OCI-LY7 (cell line): ENCODE data around the gene NISCH. TPM values are rescaled to one million over a fixed set of nuclear protein-coding genes. Genes with fewer than 3 reads are reported as not detected.
A peak's percentile ranks its signal among the peaks of the same experiment; 100 is the strongest.

Experiments
- BruUV-seq: library from RNA; stranded (reverse); fragments of 400-500 nt; replicated peaks from 2 replicates; lab custom pipeline; 2021; lab: Mats Ljungman, UMichigan
- CTCF ChIA-PET: fragments of 300-600 bp; sonication (Branson Sonifier 250); formaldehyde crosslinking; loops from one replicate; lab custom pipeline; 2022; ENCODE audit warnings: antibody characterized with exemption; ENCODE audit not compliant: unreplicated experiment; lab: Charles Lee
- POLR2A ChIA-PET: fragments of 300-600 bp; sonication (Branson Sonifier 250); formaldehyde crosslinking; loops from one replicate; lab custom pipeline; 2022; ENCODE audit warnings: antibody characterized with exemption; lab: Charles Lee
- DNase-seq: peaks from one replicate; pipeline ENCODE4 v3.0.0-alpha.2; 2015; ENCODE audit warnings: low spot score
- H2AFZ ChIP-seq: fragments of 200-600 bp; sonication (generic), shearing (Covaris generic); 2 replicates; pipeline ENCODE4 v1.6.1; 2014; ENCODE audit warnings: mild to moderate bottlenecking, antibody characterized with exemption, low read length, moderate library complexity
- H3K27ac ChIP-seq: fragments of 200-600 bp; sonication (generic); 2 replicates; pipeline ENCODE4 v1.5.1; 2014; ENCODE audit warnings: mixed run types, low read depth, mild to moderate bottlenecking, moderate library complexity, low read length, inconsistent platforms; ENCODE audit not compliant: poor library complexity, severe bottlenecking
- H3K36me3 ChIP-seq: fragments of 200-600 bp; sonication (generic); 2 replicates; pipeline ENCODE4 v1.6.1; 2014; ENCODE audit warnings: mild to moderate bottlenecking, antibody characterized with exemption, low read length, moderate library complexity, mixed read lengths; ENCODE audit not compliant: insufficient read depth
- H3K4me1 ChIP-seq: fragments of 200-600 bp; sonication (generic); 2 replicates; pipeline ENCODE4 v1.5.1; 2014; ENCODE audit warnings: mild to moderate bottlenecking, low read length; ENCODE audit not compliant: insufficient read depth, poor library complexity, severe bottlenecking
- H3K4me2 ChIP-seq: fragments of 200-600 bp; sonication (generic); 2 replicates; pipeline ENCODE4 v1.6.1; 2014; ENCODE audit warnings: mild to moderate bottlenecking, low read length
- H3K4me3 ChIP-seq: fragments of 200-600 bp; sonication (generic); 2 replicates; pipeline ENCODE4 v1.5.1; 2014; ENCODE audit warnings: mild to moderate bottlenecking, low read depth, low read length; ENCODE audit not compliant: poor library complexity, severe bottlenecking
- H3K79me2 ChIP-seq: fragments of 200-600 bp; sonication (generic); 2 replicates; pipeline ENCODE4 v1.6.1; 2016; ENCODE audit warnings: low read depth, mild to moderate bottlenecking, low read length, moderate library complexity, mixed read lengths; ENCODE audit not compliant: insufficient read depth
- H3K9me2 ChIP-seq: fragments of 200-600 bp; sonication (generic); 2 replicates; pipeline ENCODE4 v1.6.1; 2016; ENCODE audit warnings: mild to moderate bottlenecking, low read length, mixed read lengths; ENCODE audit not compliant: insufficient read depth
- H3K9me3 ChIP-seq: fragments of 200-600 bp; sonication (generic); 2 replicates; pipeline ENCODE4 v1.6.1; 2014; ENCODE audit warnings: mild to moderate bottlenecking, mixed run types, low read length, mixed read lengths
- H4K20me1 ChIP-seq: fragments of 200-600 bp; sonication (generic); 2 replicates; pipeline ENCODE4 v1.6.1; 2014; ENCODE audit warnings: mild to moderate bottlenecking, antibody characterized with exemption, low read length, moderate library complexity, mixed read lengths; ENCODE audit not compliant: insufficient read depth
- CTCF ChIP-seq: fragments of 200-600 bp; sonication (generic); conservative IDR thresholded peaks from 2 replicates; pipeline ENCODE4 v1.5.1; 2014; ENCODE audit warnings: mild to moderate bottlenecking, antibody characterized with exemption, low read length, moderate library complexity, mixed read lengths
- EZH2phosphoT487 ChIP-seq: fragments of 200-600 bp; sonication (generic); IDR thresholded peaks from 2 replicates; pipeline ENCODE4 v1.6.1; 2018; ENCODE audit warnings: low read depth, borderline replicate concordance, mild to moderate bottlenecking, mixed run types, antibody characterized with exemption, low read length, moderate library complexity, mixed read lengths
- intact Hi-C: fragments of 100-400 bp; cut with micrococcal nuclease; formaldehyde crosslinking; loops from one replicate; pipeline ENCODE4 v1.10.0; 2022; ENCODE audit not compliant: unreplicated experiment
- total RNA-seq, 2 experiments: library from RNA; depleted of rRNA in 1 of 2; stranded (reverse); fragments of >200 nt in 1 of 2; shearing (Covaris generic) in 1 of 2; gene quantifications; 2 replicates each; pipeline ENCODE4 v1.2.3, GENCODE V29; 2014 to 2022

Gene NISCH
- total RNA-seq, 2 experiments from 2014 or later = 60.5 to 73.3 TPM

- peak overlapping the region; percentile 34; the same call in 1 of the 2 replicates for H2AFZ ChIP-seq
Measured at GRCh38 chr3:52535411-52536111, 80.2 kb downstream of the NISCH start.

GRCh38 chr3:52536112-52536368 lies 80.6 kb downstream of the NISCH start:
- intact Hi-C loops = loop anchor here (1.0 to 5.0 kb wide), 3 partner anchors 64 to 149 kb away; partner anchors contain the start of genes NISCH and PBRM1
- H3K9me2 ChIP-seq = no peaks in the 10 kb centered on the region
- H3K4me3 ChIP-seq = peak overlapping the region; percentile 13
- peaks cover 17% of the 10 kb centered on the region; the same call in 1 of the 2 replicates for H4K20me1 ChIP-seq
- H3K4me1 ChIP-seq = peaks cover 57% of the 10 kb centered on the region
- CTCF ChIA-PET = interaction anchor here (0.5 to 0.9 kb wide), 3 partner anchors 15 to 525 kb away, joined by 3 to 5 read pairs (median 4); no protein-coding TSS in a partner anchor
- peaks cover 22% of the 10 kb centered on the region for H3K36me3 ChIP-seq
- no peaks in the 10 kb centered on the region for H3K9me3 ChIP-seq
- peaks cover 46% of the 10 kb centered on the region for H3K79me2 ChIP-seq
- no TSS peak for BruUV-seq
- POLR2A ChIA-PET = interaction anchor here (0.6 to 1.5 kb wide), 10 partner anchors 9 to 205 kb away, joined by 3 to 7 read pairs (median 4); no protein-coding TSS in a partner anchor
- H2AFZ ChIP-seq = peak overlapping the region; percentile 34; the same call in 1 of the 2 replicates
- peak overlapping the region; percentile 13 for H3K27ac ChIP-seq
- H3K4me2 ChIP-seq = peak overlapping the region; percentile 64
- no peak for TF ChIP-seq EZH2phosphoT487
- TF ChIP-seq CTCF = peak; percentile 12; the same call in 1 of the 2 replicates
- no peak for DNase-seq

More at GRCh38 chr3:52535411-52536111, 80.2 kb downstream of the NISCH start:
- H4K20me1 ChIP-seq = peaks cover 13% of the 10 kb centered on the region; the same call in 1 of the 2 replicates
- H3K36me3 ChIP-seq = peaks cover 18% of the 10 kb centered on the region
- H3K9me3 ChIP-seq = no peaks in the 10 kb centered on the region
- DNase-seq = no peak
- H3K79me2 ChIP-seq = peaks cover 43% of the 10 kb centered on the region
- H3K27ac ChIP-seq = peak overlapping the region; percentile 60
- BruUV-seq = no TSS peak
- CTCF ChIA-PET = interaction anchor here (0.5 to 0.9 kb wide), 3 partner anchors 16 to 524 kb away, joined by 3 to 5 read pairs (median 4); no protein-coding TSS in a partner anchor
- POLR2A ChIA-PET = interaction anchor here (0.6 to 1.5 kb wide), 11 partner anchors 9 to 206 kb away, joined by 3 to 7 read pairs (median 3); no protein-coding TSS in a partner anchor
- no peaks in the 10 kb centered on the region for H3K9me2 ChIP-seq
- peak overlapping the region; percentile 69 for H3K4me2 ChIP-seq
- TF ChIP-seq EZH2phosphoT487 = no peak
- no peak for TF ChIP-seq CTCF
- peaks cover 57% of the 10 kb centered on the region for H3K4me1 ChIP-seq
- peak overlapping the region; percentile 13 for H3K4me3 ChIP-seq
- intact Hi-C loops = loop anchor here (1.0 to 5.0 kb wide), 3 partner anchors 63 to 150 kb away; partner anchors contain the start of genes NISCH and PBRM1
